Endometrial microvascular endothelial cells (primary cell): ENCODE results near the gene SUMO4. TPM values are rescaled to one million over a fixed set of nuclear protein-coding genes. Genes with fewer than 3 reads are reported as not detected.

Source experiments
- in situ Hi-C: cut with HindIII; loops from 2 replicates; pipeline ENCODE4 v1.10.0; 2017; ENCODE audit warnings: low sequenced_read_pairs, low pct_unique_long_range_greater_than_20kb; ENCODE audit errors: inconsistent ontology term
- total RNA-seq: library from RNA; depleted of rRNA; stranded (reverse); fragments of >200 nt; gene quantifications from one replicate; pipeline ENCODE4 v1.2.3, GENCODE V29; 2015; ENCODE audit errors: inconsistent ontology term

Gene SUMO4
- total RNA-seq, 1 donor from 2014 or later, result not detected

DNA sequence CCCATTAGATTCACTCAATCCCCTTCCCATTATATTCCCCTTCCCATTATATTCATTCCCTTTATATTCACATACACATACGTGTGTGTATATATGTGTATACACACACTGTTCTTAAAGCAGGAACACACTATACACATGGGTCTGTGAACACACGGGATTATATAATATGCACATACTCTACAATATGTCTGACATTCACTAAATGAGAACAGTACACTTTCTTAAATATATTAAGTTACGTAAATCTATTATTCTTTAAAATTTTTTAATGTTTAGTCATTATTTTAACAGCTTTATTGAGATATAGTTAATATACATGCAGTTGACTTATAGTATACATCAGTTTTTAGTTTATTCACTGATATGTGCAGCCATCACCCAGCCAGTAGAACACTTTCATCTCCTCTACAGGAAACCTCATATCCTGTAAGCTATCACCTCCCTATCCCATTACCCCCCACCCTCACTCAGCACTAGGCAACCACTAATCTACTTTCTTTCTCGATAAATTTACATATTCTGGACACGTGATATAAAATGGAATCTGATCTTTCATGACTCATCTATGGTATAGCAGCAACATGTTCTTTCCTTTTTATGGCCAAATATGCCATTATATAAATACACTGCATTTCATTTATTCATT lies 13.9 kb upstream of the SUMO4 start:
- in situ Hi-C loops, result no loop called here

DNA sequence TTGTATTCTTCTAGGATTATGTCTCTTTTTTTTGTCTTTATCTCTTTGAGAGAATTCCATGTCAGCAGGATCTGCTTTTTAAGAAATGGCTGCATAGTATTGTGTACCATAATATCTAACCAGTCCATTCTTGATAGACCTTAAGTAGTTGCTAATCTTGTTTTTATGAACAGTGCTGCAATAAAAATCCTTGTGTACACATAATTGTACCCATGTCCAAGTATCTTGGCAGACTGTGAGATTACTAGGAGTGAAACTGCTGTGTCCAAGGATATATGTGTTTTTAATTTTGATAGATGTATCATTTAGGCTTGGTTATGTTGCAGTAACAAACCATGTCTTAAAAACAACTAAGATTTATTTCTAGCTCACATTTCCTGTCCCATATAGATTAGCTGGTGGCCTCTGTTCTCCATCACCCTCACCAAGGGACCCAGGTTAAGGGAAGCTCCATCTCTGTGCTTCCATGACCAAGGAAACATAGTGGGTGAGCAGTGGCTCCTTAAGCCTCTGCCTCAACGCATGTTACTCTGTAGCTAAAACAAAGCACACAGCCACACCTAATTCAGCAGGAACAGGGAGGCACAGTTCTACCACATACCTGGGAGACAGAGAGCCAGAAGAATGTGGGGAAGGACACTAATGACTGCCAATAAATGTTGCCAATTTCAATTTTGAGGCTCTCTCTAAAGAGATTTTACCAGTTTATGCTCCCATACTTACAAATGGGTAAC lies 12.1 kb upstream of the SUMO4 start:
- in situ Hi-C loops, result no loop called here

DNA sequence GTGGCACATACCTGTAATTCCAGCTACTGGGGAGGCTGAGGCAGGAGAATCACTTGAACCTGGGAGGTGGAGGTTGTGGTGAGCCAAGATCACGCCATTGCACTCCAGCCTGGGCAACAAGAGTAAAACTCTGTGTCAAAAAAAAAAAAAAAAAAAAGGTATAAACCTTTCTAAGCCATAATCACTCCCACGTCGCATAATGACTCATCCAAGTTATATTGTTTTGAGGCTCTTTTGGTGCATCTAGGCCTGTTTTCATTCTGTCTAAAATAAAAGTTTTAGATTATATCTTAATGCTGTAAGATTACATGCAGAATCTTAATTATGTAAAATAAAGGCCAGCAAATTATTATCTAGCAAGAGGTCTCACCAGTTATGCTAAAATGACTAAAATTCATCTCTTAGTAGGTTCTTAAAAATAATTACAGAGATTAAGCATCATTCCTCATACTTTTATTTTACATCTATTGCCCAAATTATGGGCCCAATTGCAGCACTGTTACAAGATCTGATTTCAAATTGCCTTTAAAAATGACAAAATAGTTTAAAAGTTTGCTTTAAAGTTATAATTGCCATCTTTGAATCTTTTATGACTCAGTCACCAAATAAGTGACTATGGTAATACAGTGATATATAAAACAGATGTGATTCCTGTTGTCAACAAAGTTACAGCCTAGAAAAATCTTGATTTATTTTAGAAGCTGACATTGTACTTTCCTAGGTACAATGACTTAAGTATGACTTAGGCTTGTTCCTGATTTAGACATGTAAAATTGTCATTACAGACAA lies 10.4 kb upstream of the SUMO4 start:
- in situ Hi-C loops, result no loop called here

DNA sequence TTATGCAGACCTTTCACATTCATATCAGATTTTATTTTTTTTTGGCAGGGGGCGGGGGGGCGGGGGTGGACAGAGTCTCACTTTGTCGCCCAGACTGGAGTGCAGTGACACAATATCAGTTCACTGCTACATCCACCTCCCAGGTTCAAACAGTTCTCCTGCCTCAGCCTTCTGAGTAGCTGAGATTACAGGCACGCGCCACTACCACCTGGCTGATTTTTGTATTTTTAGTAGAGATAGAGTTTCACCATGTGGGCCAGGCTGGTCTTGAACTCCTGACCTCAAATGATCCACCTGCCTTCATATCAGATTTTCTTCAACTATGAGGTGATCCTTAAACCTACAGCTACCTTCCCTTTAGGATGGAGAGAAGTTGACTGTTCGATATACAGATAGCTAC lies 8.0 kb upstream of the SUMO4 start:
- in situ Hi-C loops, result no loop called here

DNA sequence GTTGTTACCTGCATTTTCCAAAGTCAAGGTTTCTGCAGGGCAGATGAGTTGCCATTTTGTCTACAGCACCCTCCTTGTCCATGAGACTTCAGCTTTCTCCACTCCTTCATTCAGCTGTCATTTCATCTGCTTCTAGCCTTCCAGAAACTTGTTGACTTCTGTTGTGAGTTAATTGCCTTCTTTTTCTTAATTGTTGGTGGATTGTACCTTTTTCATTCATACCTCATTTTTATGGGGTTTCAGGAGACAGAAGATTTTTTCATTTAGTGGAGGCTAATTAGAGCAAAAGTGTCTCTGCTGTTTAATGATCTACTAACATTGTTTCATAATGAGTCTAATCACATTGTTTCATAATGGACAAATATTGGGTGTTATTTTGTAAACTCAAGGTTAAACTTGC lies 7.5 kb upstream of the SUMO4 start:
- in situ Hi-C loops, result no loop called here

DNA sequence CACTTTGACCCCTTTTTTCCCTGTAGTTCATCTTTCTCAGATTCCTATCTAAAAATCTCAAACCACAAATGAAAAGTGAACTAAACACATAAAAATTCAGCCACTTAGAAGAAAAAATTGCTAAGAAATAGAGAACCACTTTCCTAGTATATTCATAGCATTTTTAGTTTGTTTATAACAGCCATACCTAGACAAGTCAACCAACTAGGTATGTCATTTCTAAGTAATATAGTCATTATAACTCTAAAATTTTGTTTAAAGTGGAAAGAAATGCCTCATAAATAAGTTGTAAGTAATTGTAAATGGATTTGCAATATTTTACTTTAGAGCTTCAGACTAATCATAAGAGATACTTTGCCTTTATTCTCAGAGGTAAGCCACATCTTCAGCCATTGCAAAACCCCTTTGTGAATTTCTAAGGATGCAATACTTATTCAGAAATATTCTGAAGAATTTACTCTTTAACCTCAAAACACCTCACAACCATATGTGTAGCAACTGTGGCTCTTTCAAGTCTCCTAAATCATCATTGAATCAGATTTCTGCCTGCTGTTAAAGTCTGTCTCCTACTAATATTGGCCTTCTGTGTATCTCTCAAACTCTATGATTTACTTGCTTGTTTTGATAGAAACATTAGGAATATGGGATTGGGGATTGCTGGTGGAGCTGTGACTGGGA lies 6.9 kb upstream of the SUMO4 start:
- in situ Hi-C loops, result no loop called here

DNA sequence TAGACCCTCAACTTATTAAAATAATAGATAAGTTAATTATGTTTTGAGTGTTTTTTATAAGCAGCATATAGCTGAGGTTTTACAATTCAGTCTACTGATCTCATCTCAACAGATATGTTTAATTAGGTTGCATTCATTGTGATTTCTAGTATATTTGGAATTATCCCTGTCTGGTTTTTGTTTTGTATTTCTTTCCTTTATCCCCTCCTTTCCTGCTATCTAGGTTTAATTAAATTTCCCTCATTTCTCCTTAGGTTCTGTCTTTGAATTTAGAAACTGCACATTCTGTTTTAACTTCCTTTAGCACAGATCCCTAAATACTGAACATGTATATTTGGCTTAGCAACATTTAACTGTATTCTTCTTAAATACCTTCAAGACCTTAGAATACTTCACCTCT lies 4.9 kb upstream of the SUMO4 start:
- in situ Hi-C loops, result no loop called here

DNA sequence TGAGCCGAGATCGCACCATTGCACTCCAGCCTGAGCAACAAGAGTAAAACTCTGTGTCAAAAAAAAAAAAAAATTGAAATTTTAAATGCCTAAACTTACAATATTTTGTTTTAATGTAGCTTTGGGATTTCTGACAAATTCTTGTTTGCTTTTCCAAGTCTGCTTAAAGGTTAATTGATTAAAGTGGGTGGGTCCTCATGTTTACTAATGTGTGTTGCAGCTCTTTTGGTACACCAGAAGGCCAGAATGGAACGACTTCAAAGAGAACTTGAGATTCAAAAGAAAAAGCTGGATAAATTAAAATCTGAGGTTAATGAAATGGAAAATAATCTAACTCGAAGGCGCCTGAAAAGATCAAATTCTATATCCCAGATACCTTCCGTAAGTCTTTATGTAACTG lies 2.7 kb upstream of the SUMO4 start:
- in situ Hi-C loops, result no loop called here

DNA sequence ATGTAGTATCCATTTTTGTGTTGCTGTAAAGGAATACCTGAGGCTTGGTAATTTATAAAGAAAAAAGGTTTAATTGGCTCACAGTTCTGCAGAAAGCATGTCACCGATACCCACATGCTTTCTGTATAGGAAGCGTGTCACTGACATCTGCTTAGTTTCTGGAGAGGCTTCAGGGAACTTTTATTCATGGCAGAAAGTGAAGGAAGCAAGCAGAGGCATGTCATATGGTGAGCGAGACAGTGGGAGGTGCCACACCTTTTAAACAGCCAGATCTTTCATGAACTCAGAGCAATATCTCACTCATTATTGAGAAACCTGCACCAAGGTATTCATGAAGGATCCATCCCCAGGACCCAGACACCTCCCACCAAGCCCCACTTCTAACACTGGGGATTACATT lies 3.5 kb downstream of the SUMO4 start:
- in situ Hi-C loops, result no loop called here

DNA sequence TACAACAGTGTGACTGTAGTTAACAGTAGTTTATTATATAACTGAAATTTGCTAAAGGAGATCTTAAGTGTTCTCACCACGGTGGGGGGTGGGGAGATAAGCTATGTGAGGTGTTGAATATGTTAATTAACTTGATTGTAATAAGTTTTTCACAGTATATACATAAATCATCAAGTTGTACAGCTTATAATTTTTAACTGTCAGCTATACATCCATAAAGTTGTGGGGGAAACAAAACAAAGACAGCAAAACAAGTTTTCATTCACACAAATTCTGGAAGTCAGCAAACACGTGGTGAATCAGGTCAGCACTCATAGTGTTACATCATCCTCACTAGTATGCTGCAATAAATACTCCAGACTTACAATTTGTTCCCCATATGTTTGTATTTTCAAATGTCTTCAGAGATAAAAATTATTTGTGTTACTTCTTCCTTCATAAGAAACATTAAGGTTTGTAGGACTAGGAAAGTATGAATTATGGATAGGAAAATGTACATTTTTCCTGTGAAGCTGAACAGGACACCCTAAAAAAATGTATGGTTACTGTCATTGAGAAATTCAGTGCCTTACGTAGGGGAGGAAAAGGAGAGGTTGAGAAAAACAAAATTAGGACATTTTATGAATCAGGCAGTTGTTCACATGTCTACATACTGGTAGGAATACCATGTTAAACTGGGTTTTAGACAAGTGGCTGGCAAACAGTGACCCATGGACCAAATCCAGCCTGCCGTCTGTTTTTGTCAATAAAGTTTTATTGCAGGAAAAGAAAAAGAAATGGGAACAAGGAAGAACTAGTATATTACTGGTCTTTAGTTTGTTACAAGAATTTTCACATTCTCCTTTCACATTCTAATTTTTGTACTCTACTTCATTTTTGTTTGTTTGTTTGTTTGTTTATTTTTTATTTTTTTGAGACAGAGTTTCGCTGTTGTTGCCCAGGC lies 6.0 kb downstream of the SUMO4 start:
- in situ Hi-C loops, result no loop called here

DNA sequence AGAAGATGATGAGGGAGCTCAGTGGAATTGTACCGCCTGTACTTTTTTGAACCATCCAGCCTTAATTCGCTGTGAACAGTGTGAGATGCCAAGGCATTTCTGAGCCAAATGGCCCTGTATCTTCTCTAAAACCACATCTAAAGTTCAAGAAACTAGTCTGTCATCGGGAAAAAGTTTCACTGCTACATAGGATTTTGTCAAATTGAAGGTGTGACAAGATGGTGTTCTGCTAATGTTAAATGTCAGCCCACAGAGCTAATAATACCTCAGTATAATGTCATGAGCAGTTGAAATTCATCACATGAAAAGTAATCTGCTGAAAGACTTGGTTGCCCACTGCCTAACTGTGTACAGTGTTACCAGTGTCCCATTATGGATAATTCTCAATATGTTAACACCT lies 9.6 kb downstream of the SUMO4 start:
- in situ Hi-C loops, result no loop called here

DNA sequence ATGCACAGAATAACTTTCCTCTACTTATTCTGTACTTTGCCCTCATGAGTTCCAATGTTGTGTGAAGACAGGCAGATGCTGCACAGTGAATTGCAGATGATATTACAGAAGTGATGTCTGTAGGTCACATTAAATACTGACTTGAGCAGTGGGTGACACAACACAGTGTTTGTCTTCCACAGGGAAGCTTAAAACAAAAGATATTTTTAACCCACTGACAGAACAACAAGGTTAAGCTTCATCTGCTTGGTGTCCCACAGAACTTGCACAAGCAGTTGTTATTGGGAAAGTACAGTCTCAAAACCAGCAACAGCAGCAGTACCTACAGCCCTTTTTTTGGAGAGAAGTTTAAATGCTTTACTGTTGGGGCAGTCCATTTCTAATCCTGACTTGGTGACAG lies 10.5 kb downstream of the SUMO4 start:
- in situ Hi-C loops, result no loop called here

DNA sequence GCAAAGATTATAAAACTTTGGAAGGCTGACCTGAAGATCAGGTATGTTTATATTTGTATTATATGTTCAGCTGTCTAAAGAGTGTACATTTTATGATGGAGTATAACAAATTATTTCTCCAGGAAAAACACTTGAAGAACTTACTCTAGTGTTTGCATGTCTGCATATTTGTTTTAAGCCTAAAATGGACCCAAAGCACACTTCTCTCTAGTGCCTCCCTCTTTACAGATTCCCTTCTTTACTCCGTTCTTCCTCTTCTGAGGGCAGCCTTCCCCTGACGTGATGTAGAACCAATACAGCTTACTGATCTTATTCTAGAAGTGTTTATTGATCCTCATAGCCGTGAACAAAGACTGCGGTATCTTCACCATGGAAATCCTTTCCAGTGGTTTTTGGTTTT lies 13.9 kb downstream of the SUMO4 start:
- in situ Hi-C loops, result no loop called here

DNA sequence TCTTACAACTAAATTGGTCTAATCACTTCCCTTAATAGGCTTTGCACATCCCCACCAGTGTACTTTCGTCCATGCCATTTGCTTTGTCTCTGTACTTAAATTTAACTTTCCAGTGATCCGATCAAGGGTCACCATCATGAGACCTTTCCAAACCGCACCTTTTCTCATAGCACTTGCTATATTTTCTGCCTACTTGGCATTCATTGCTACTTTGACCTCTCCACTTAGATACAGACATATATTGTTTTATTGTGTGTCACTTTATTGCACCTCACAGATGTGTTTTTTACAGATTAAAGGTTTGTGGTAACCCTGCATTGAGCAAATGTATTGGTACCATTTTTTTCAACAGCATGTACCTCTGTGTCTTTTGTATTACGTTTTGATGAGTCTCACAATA lies 14.8 kb downstream of the SUMO4 start:
- in situ Hi-C loops, result no loop called here

DNA sequence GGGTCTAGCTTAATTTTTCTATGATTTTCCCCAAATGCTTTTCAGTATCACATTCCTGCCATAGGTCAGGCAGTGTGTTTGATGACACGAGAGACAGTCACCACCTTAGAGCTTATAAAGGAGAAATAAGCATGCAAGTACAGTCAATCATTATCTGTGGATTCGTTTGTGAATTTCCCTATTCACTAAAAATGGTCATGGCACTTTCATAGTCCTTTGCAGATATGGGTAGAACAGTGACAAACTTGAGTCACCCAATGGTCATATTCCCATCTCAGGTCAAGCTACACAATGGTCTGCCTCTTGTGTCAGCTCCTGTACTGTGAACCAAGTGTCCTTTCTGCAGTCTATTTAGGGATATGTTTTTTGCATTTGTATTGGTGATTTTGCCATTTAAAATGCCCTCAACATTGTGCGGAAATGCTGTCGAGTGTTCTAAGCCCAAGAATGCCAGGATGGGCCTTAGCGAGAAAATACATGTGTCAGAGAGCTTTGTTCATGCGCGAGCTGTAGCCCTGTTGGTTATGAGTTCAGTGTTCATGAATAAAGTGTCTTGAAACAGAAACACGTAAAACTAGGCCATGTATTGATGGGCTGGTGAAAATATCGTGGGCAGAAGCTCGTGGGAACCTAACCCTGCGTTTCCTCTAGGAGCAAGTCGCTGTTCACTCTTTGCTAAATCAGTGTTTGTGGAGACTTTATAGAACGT lies 19.8 kb downstream of the SUMO4 start:
- in situ Hi-C loops, result no loop called here

DNA sequence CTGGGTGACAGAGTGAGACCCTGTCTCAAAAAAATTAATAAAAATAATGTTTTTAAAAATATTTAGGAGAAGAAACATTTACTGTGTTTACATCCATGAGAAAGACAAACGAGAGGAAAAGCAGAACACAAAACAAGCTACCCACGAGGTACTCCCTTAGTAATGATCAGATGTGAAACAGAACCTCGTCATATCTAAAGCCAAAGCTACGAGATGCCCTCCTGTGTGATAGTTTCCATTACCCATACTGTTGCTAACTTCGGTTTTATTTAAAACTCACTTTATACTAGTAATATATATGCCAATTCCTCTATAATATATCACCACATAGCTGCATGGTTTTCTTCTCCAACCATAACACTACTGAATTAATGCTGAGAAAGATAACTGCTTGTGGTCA lies 21.1 kb downstream of the SUMO4 start:
- in situ Hi-C loops, result no loop called here

DNA sequence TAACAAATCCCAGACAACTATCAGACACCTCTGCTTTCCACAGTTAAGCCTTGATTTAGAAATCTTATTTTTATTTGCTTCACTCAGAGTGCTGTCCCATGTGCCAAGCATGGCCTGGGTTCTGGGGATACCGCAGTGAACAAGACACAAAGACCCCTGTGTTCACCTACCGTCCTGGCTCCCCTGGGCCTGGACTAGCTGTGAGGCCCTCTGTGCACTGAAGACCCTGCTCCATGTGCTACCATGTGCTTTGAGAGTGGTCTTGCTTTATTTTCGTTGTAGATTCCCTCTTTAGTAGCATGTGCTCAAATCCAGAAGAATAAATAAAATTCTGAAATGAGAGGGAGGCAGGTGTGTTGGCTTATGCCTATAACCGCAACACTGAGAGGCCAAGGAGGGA lies 22.5 kb downstream of the SUMO4 start:
- in situ Hi-C loops, result no loop called here

DNA sequence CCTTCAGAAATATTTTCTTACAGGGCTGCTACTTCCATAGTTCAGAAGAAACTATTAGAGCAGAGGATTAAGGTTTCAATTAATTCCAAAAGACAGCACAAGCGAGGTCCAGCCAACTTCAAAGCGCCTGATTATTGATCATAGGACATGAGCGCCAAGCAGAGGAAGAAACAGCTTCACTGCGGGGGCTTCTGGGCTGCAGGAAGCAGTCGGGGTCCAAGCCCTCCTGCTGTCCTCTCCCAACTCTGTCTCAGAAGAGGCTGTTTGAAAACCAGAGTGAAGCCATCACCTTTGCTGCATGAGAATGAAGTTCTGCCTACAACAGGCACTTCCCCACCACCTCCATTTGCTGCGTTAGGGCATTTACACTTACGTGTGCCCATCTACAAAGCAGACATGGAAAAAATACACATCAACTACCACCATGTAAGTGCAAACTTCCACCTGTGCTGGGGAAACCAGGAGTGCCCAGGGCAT lies 23.9 kb downstream of the SUMO4 start:
- in situ Hi-C loops, result no loop called here
